HG03064 (cell line): ENCODE data around the gene MCCC2.
"Not testable (repeated sequence)": the region's sequence is repeated elsewhere in the genome, so short reads cannot be mapped to it uniquely, and the experiment has no call there.

Source experiments
- ATAC-seq: cut with Tn5 transposase; IDR thresholded peaks from one replicate; pipeline ENCODE4 v1.9.1; 2021; ENCODE audit warnings: low read depth; ENCODE audit not compliant: unreplicated experiment

Gene MCCC2

GRCh38 chr5:71586941-71587765 is at the start of gene MCCC2:
Gene MCCC2, plus strand, starts transcription at chr5:71587340. Its CDS starts 86 bp downstream, at chr5:71587426.
- ATAC-seq: peak; percentile 96

GRCh38 chr5:71537687-71538086 is 49.5 kb upstream of the MCCC2 start:
- no peak for ATAC-seq

GRCh38 chr5:71550885-71551284 is 36.3 kb upstream of the MCCC2 start:
- ATAC-seq: not testable (repeated sequence)

GRCh38 chr5:71551582-71551981 is 35.6 kb upstream of the MCCC2 start:
- not testable (repeated sequence) for ATAC-seq

- ATAC-seq: not testable (repeated sequence)
Measured at GRCh38 chr5:71552026-71552749, 35.0 kb upstream of the MCCC2 start.

GRCh38 chr5:71563161-71563560 is 24.0 kb upstream of the MCCC2 start:
- no peak for ATAC-seq

- no peak for ATAC-seq
Measured at GRCh38 chr5:71564895-71565294, 22.2 kb upstream of the MCCC2 start.

GRCh38 chr5:71569748-71570509 is 17.2 kb upstream of the MCCC2 start:
- ATAC-seq: no peak

GRCh38 chr5:71571811-71572210 is 15.3 kb upstream of the MCCC2 start:
- not testable (repeated sequence) for ATAC-seq

GRCh38 chr5:71573591-71573990 is 13.5 kb upstream of the MCCC2 start:
- no peak for ATAC-seq

- not testable (repeated sequence) for ATAC-seq
Measured at GRCh38 chr5:71575588-71575987, 11.6 kb upstream of the MCCC2 start.

GRCh38 chr5:71576241-71576640 is 10.9 kb upstream of the MCCC2 start:
- ATAC-seq: no peak

GRCh38 chr5:71577839-71578238 is 9.3 kb upstream of the MCCC2 start:
- ATAC-seq: not testable (repeated sequence)

- no peak for ATAC-seq
Measured at GRCh38 chr5:71582945-71583584, 4.1 kb upstream of the MCCC2 start.

GRCh38 chr5:71586052-71586940 is 844 bp upstream of the MCCC2 start:
- no peak for ATAC-seq

- no peak for ATAC-seq
Measured at GRCh38 chr5:71587766-71588532, 809 bp downstream of the MCCC2 start.

- ATAC-seq: no peak
Measured at GRCh38 chr5:71588533-71588885, 1.4 kb downstream of the MCCC2 start.

- ATAC-seq: no peak
Measured at GRCh38 chr5:71589903-71590302, 2.8 kb downstream of the MCCC2 start.

GRCh38 chr5:71591100-71591499 is 4.0 kb downstream of the MCCC2 start:
- ATAC-seq: no peak
